DMS79 (cell line): ENCODE measurements around the gene ICAM5.
"Not testable (repeated sequence)": the region's sequence is repeated elsewhere in the genome, so short reads cannot be mapped to it uniquely, and the experiment has no call there.

ENCODE experiments used
- DNase-seq: peaks from one replicate; lab custom pipeline; 2025; lab: John Stamatoyannopoulos, UW

The ICAM5 gene

DNA sequence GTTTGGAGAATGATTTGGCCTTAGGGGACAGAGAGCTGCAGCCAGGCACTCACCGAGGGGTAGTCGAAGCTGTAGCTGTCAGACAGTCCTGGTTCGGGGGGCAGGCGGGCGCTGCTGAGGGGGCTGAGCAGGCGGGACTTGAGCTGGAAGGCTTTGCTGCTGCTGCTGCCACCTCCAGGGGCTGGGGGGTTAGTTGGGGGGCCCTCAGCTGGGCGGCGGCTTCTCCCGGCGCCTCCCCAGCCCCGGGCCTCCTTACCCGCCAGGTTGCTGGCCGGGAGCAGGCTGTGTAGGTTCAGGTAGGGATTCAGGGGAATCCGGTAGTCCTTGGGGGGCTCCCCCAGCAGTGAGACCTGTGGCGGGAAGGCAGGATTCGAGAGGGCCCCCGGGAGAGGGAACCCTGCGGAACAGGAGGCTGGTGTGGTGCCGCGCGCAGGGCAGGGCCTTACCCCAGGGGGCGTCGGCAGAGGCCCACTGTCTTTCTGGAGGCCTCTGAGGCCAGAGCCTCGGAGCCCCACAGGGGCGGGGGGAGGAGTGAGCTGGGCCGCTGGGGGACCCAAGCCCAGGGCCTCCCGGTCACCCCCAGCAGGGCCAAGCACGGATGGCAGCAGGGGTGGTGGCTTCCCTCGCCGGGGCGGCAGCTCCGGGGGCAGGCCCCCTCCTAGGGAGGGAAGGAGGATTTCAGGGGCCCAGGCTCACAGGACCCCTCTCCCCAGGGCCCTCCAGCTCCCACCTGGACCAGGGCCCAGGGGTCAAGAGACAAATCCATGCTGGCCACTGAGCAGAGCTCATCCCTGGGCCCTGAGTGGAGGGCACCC, 31.1 kb downstream of the ICAM5 start:
- DNase-seq, result no peak

DNA sequence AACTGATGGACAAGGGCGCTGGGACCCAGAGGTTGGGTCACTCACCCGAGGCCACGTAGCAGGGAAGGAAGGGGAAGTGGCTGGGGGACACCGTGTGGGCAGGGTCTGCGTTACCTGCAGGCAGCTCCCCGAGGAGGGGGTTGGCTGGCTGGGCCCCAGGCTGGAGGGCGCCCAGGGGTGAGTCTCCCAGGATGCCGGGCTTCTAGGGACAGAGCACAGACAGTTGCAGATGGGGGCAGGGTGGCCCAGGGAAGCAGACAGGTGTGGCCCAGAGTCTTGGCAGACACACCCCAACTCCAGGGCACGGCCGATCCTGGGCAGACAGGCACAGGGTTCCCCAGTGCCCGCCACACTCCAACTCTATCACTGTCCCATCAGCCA, 31.7 kb downstream of the ICAM5 start:
- no peak for DNase-seq

DNA sequence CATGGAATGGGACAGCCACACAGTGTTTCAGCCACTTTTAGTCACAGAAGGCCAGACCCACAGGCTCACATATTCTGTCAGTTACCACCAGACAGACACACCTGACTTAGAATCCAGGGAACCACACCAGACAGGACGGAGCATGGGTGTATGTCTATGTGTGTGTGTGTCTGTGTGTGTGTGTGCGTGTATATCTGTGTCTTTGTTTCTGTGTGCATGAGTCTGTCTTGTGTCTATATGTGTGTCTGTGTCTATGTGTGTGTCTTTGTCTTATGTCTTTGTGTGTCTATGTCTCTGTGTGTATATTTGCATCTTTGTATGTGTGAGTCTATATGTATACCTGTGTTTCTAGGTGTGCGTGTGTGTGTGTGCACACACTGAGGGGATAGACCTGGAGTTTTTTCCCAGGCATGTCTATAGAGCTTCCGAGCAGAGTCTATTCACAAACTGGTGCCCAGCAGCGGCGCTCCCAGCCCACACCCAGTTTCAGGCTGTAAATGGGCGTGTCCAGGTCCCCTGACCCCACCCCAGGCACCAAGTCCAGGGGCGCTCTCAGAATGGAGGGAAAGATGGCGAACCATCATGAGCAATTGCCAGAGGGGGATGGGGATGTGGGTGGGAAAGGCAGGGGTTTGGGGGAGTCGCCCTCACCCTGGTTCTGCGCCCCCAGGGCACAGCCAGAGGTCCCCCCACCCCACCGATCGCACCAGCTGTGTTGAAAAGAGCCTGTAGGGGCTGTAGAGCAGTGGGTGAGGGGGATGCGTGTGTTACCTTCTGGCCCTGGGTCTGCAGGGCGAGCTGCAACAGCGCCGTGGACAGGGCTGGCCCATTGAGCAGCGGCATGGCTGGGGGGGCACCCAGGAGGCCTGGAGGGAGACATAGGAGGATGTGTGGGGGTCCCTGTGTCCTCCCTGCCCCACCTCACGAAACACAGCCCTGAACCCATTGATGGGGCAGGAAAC, 32.4 kb downstream of the ICAM5 start:
- DNase-seq, result no peak

DNA sequence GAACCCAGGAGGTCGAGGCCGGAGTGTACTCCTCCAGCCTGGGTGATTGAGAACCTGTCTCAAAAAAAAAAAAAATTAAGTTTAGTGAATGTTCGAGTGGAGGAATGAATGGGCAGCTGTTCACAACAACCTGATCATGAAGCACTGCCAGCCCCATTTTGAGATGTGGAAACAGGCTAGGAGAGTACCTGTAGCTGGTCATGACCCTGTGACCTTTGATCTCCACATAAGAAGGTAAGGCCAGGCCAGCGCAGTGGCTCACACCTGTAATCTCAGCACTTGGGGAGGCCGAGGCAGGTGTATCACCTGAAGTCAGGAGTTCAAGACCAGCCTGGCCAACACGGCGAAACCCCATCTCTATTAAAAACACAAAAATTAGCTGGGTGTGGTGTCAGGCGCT, 36.0 kb downstream of the ICAM5 start:
- no peak for DNase-seq

- no peak for DNase-seq
Observed at GRCh38 chr19:10327793-10328192, 38.0 kb downstream of the ICAM5 start.

DNA sequence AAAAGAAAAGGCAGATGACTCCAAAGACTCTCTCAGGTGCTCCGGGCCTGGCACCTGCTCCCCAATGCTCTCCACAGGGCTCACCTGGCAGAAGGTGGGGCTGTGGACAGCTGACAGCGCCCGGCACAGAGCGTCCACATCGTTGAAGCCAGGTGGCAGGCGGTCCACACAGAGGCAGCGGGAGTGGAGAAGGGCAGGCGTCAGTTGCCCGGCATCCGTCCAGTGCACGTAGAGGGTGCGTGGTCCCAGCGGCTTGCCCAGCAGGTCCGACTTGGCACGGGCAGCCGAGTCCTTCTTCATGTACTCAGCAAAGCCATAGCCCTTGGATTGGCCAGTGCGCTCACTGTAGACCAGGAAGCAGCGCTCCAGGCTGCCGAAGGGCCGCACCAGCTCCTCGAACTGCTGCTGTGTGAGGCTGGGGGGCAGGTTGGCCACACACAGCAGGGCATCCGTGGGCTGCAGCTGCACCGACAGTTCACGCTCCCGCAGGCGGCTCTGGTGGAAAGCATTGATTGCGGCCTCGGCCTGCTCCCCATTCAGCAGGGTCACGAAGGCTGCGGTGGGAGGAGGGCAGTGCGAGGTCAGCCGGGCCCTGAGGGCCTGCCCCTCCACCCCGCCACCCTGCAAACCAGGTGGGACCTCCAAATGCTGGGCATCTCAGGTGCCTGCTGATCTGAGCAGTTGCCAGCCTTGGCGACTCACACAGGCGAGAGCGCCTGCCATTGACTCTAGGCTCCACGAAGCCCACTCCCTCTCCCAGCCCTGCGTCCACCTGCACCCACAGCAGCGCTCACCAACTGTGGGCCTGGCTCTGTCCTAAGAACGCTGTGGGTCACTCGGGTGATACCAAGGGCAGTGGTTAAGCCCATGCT, 39.0 kb downstream of the ICAM5 start:
- no peak for DNase-seq

DNA sequence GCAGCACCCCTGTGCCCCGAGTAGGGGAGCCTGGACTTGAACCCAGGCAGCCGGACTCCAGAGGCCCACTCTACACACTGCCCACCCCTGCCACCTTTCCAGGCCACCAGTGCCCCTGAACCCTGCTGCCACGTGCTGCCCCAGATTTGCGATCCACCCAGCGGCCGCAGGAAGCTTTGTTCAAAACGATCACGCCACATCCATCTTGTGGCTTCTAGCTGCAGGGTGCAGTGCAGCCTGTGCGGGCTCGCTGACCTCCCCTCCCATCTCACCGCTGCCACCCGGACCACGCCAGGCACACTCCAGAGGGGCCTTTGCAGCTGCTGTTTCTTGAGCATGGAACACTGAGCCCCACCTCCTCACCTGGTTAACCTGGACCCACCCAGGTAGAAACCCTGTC, 39.8 kb downstream of the ICAM5 start:
- DNase-seq, result no peak

DNA sequence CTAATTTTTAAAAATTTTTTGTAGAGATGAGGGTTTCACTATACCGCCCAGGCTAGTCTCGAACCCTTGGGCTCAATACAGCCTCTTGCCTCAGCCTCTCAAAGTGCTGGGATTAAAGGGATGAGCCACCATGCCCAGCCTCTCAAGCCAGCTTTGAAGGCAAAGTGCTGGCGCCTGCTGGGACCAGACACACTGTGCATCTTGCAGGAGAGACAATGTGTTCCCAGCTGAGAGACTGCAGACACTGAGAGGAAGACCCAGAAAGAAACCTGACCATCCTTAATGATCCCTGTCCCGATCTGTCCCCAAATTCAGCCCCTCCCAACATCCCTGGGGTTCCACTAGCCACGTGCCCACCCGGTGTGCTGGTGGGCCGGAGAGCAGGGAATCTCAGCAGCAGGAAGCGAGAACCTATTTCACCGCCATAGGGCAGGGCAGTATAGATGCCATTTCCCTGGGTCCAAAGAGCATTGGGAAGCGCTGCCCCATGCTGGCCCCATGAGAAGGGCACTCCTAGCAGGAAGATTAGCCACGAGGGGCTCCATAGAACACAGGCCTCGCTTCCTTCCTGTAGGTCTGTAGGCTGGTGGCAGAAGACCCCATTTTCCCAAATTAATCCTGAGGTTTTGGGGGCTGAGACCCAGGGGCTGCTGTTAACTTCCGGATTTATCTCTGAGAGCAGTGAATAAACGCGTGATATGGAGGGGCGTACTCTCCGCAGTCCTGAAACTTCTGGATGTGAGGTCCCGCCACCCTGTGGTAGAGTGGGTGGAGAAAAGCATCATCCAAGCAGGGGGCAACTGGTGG, 42.6 kb downstream of the ICAM5 start:
- DNase-seq, result no peak

DNA sequence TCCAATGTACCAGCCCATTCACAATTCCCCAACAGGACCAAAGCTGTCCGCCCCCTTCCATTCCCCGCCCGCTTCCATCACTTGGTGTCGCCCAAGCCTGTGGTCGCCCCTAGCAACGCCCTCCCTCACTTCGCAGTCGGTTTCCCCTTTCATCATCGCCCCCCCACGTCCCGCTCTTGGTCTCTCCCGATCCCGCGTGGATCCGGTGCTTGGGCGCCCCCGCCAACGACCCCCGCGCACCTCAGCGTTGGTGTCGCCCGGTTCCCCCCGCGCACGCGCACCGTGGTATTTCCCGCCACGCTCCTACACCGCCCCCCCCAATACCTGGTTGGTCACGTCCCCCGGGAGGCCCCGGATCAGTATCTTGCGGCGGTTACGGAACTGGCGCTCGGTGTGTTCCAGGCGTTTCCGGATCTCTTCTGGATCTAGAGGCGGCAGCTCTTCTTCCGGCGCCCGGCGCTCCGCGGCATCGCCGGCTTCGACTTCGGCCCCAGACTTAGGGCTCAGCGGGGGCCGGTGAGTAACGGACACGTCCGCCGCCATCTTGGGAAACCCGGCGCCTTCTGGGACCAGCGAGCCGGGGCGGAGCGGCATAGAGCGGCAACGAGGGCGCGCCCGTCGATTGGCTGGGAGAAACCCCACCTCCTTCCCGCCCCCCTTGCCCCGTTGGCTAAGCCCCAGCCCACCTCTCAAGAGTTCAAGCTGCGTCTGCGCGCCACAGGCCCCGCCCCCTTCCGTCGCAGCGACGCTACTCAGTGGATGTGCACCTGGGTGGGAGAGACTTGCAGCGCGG, 43.4 kb downstream of the ICAM5 start, which contains the start of gene RAVER1:
Gene RAVER1 (minus strand): TSS at position 565 of the 793 bp plus-strand sequence. CDS start 22 bp downstream, at position 543.
- peak; percentile 93 for DNase-seq

- no peak for DNase-seq
Observed at GRCh38 chr19:10333758-10334587, 44.2 kb downstream of the ICAM5 start.

DNA sequence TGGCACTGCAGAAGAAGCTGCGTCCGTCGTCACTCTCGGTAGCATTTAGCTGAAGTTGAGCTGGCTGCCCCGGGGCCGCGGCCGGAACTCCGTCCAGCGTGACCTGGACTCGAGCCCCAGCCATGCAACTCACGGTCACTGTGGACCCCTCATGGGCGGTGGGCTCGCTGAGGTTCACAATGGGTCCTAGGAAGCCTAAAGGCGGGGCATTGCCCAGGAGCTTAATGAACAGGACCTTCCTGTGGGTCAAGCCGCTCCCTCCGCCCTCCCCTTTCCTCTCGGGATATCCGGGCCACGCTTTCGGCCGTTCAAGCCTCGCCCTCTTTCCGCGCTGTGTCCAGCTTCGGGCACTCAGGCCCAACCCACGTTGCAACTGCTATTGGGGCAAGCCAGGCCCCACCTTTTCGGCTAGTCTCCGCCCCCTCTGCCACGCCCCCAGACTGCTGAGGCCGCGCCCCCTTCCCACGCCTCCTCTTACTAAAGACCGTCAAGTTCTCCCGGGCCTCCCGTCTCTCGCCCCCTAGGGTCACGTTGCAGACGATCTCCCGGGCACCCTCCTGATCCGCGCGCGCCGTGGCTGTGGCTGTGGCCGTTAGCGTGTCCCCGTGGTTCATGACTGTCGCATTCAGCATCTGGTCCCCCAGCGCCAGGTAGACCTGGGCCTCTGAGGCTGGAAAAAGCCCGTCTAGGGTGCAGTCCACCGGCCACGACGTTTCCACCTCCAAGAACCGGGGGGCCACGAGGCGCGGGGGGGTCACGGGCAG, 45.0 kb downstream of the ICAM5 start:
- no peak for DNase-seq

GRCh38 chr19:10335352-10335985, 45.7 kb downstream of the ICAM5 start:
- no peak for DNase-seq

DNA sequence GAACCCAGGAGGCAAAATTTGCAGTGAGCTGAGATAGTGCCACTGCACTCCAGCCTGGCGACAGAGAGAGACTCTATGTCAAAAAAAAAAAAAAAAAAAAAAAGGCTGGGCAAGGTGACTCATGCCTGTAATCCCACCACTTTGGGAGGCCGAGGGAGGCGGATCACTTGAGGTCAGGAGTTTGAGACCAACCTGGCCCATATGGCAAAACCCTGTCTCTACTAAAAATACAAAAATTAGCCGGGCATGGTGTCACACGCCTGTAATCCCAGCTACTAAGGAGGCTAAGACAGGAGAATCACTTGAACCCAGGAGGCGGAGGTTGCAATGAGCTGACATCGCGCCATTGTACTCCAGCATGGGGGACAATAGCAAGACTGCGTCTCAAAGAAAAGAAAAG, 47.0 kb downstream of the ICAM5 start:
- DNase-seq, result not testable (repeated sequence)

DNA sequence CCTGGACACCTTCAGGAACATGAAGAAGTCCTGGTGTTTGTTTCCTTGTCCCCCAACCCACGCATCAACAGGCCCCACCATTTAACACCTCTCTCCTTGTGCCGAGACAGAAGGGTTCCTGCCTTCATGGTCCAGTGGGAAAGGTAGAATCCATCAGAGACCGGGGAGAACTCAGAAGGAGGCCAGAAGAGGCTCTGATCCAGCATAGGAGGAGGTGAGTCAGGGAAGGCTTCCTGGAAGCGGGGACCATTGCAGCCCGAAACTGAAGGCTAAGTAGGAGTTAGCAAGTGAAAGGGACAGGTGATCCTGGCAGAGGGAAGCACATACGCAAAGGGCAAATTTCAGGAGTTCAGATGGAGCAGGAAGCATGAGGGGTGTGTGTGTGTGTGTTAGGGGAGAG, 49.2 kb downstream of the ICAM5 start:
- no peak for DNase-seq

DNA sequence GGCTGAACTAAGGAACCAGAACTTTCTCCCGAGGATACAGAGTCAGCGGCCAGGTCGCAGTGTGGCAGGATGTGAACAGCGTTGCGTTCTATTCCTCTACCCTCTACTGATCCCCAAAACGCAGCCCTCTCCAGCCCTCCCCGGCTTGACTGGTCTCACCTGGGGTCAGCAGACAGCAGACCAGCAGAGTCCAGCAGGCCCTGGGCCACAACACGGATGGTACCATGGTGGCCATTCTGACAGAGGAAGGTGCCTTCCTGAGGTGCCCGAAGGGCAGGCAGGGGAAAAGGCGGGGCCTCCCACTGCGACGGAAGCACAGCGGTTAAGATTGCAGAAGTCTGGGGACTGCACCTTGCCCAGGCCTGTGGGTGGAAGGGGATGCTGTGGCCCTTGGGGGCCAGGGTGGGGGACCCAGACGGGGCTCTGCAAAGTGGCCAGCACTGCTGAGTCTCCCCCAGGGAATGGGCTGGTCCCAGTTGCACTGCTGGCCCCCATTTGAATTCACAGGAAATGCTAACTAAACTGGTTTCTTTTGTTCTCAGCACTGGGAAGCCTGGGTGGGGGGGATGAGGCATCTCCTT, 49.7 kb downstream of the ICAM5 start, which contains the start of gene ICAM3:
Gene ICAM3 (minus strand): TSS at position 245 of the 581 bp plus-strand sequence. CDS start 10 bp downstream, at position 235.
- DNase-seq, result no peak

DNA sequence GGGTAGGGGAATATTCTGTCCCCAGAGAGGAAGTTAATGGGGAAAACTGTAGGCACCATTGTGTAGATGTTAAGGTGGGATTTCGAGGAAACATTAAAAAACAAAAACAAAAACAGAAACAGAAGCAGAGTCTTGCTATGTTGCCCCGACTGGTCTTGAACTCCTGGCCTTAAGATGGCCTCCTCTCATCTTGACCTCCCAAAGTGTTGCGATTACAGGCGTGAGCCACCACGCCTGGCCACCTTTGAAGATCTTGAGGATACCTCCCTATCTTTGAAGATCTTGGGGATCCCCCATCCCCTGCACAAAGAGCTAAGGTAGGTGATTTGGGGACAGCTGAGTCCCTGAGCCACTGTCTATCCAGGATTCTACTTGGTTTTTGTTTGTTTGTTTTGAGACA, 50.2 kb downstream of the ICAM5 start:
- DNase-seq, result no peak

- DNase-seq, result no peak
Observed at GRCh38 chr19:10343495-10343894, 53.7 kb downstream of the ICAM5 start.

DNA sequence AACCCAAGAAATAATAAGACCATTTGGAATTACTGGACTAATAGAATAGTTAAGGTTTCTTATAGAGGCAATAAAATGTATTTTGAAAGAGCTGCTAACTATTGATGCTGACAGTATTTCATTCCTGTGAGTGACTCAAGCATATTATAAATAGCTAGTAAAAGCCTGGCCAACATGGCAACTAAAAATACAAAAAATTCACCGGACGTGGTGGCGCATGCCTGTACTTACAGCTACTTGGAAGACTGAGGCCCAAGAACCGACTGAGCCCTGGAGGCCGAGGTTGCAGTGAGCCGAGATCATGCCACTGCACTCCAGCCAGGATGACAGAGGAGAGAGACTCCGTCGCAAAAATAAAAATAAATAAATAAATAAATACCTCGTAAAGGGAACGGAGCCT, 55.0 kb downstream of the ICAM5 start:
- DNase-seq, result no peak
